Coronary artery (tissue), 2 donors: ENCODE data around the gene RUNX2.

ENCODE experiments used
- DNase-seq: peaks from one replicate; pipeline ENCODE4 v3.0.0-alpha.2; 2017; ENCODE audit warnings: low spot score
- H3K27ac ChIP-seq, 2 donors: fragments of 200-600 bp; sonication (generic); one replicate each; pipeline ENCODE4 v1.5.1; 2016 to 2019
- H3K4me3 ChIP-seq: fragments of 200-600 bp; sonication (generic); 2 replicates; pipeline ENCODE4 v1.5.1; 2016; ENCODE audit warnings: mild to moderate bottlenecking, moderate library complexity
- CTCF ChIP-seq: fragments of 200-600 bp; sonication (generic); IDR thresholded peaks from one replicate; pipeline ENCODE4 v1.5.1; 2019; ENCODE audit warnings: antibody characterized with exemption

The RUNX2 gene

GRCh38 chr6:45423824-45424450, 95.8 kb downstream of the RUNX2 start:
- peak overlapping the region; percentile 76 for H3K4me3 ChIP-seq
- H3K27ac ChIP-seq, result peak overlapping the region in 1 of 2 donors; percentile 76
- no peak for DNase-seq
- TF ChIP-seq CTCF, result no peak

GRCh38 chr6:45424451-45424861, 96.3 kb downstream of the RUNX2 start:
- peak overlapping the region; percentile 76 for H3K4me3 ChIP-seq
- no peak for TF ChIP-seq CTCF
- peak overlapping the region in 1 of 2 donors; percentile 23 for H3K27ac ChIP-seq
- DNase-seq, result no peak

GRCh38 chr6:45426251-45426650, 98.1 kb downstream of the RUNX2 start:
- Histone ChIP-seq H3K4me3 (no peak overlapping the region), H3K27ac (no peak overlapping the region)
- DNase-seq, result no peak
- no peak for TF ChIP-seq CTCF

GRCh38 chr6:45427726-45428125, 99.6 kb downstream of the RUNX2 start:
- no peak overlapping the region for H3K27ac ChIP-seq
- no peak overlapping the region for H3K4me3 ChIP-seq
- TF ChIP-seq CTCF, result no peak
- no peak for DNase-seq

GRCh38 chr6:45428727-45429126, 100.6 kb downstream of the RUNX2 start:
- TF ChIP-seq CTCF, result no peak
- Histone ChIP-seq H3K4me3 (no peak overlapping the region), H3K27ac (no peak overlapping the region)
- DNase-seq, result no peak

- Histone ChIP-seq H3K4me3 (no peak overlapping the region), H3K27ac (no peak overlapping the region)
- TF ChIP-seq CTCF, result no peak
- DNase-seq, result no peak
These were observed 102.6 kb downstream of the RUNX2 start for GRCh38 chr6:45430590-45431202.

GRCh38 chr6:45431317-45432065, 103.4 kb downstream of the RUNX2 start:
- Histone ChIP-seq H3K27ac (no peak overlapping the region), H3K4me3 (no peak overlapping the region)
- no peak for TF ChIP-seq CTCF
- no peak for DNase-seq
